Fibroblast of mammary gland (primary cell): ENCODE data around the gene NTM.

Source experiments
- DNase-seq: peaks from one replicate; pipeline ENCODE4 v3.0.0-alpha.2; 2010; ENCODE audit warnings: low read depth
- H3K4me3 ChIP-seq: 2 replicates; pipeline ENCODE4 v1.5.1; 2011; ENCODE audit warnings: low read depth, mild to moderate bottlenecking, low read length, moderate library complexity; ENCODE audit not compliant: control insufficient read depth
- CTCF ChIP-seq: conservative IDR thresholded peaks from 2 replicates; pipeline ENCODE4 v1.5.1; 2011; ENCODE audit warnings: low read depth, low read length, inconsistent platforms; ENCODE audit not compliant: control insufficient read depth, insufficient read depth

NTM gene

GRCh38 chr11:132301465-132301864 is 931.0 kb downstream of the NTM start:
- no peak overlapping the region for H3K4me3 ChIP-seq
- TF ChIP-seq CTCF: no peak
- no peak for DNase-seq

- no peak for DNase-seq
- H3K4me3 ChIP-seq: no peak overlapping the region
- no peak for TF ChIP-seq CTCF
Observed at GRCh38 chr11:132301900-132302299, 931.5 kb downstream of the NTM start.

GRCh38 chr11:132307309-132308020 is 937.0 kb downstream of the NTM start:
- DNase-seq: no peak
- no peak for TF ChIP-seq CTCF

GRCh38 chr11:132310390-132311375 is 940.3 kb downstream of the NTM start:
- DNase-seq: no peak
- no peak overlapping the region for H3K4me3 ChIP-seq
- no peak for TF ChIP-seq CTCF

More at GRCh38 chr11:132307309-132308020, 937.0 kb downstream of the NTM start:
- no peak overlapping the region for H3K4me3 ChIP-seq

- H3K4me3 ChIP-seq: no peak overlapping the region
- no peak for TF ChIP-seq CTCF
- no peak for DNase-seq
Observed at GRCh38 chr11:132311703-132312102, 941.3 kb downstream of the NTM start.

GRCh38 chr11:132312161-132312560 is 941.7 kb downstream of the NTM start:
- no peak overlapping the region for H3K4me3 ChIP-seq
- TF ChIP-seq CTCF: no peak
- DNase-seq: peak; percentile 34
